Neuronal stem cell (in vitro differentiated cells): ENCODE data around the gene SPAST.
"Not testable (repeated sequence)": the region's sequence is repeated elsewhere in the genome, so short reads cannot be mapped to it uniquely, and the experiment has no call there.

ENCODE experiments used
- DNase-seq: peaks from one replicate; pipeline ENCODE4 v3.0.0-alpha.2; 2013; ENCODE audit warnings: low spot score
- H2AFZ ChIP-seq: one replicate; pipeline ENCODE4 v1.6.1; 2013; ENCODE audit warnings: mild to moderate bottlenecking, low read length, inconsistent platforms
- H2AK5ac ChIP-seq: 2 replicates; pipeline ENCODE4 v1.6.1; 2013; ENCODE audit warnings: low read depth, mild to moderate bottlenecking, inconsistent platforms, low read length, moderate library complexity, mixed read lengths
- H2BK120ac ChIP-seq: 2 replicates; pipeline ENCODE4 v1.6.1; 2013; ENCODE audit warnings: low read depth, mild to moderate bottlenecking, inconsistent platforms, low read length, moderate library complexity, mixed read lengths
- H2BK12ac ChIP-seq: one replicate; pipeline ENCODE4 v1.6.1; 2013; ENCODE audit warnings: low read length, inconsistent platforms
- H2BK15ac ChIP-seq: 2 replicates; pipeline ENCODE4 v1.6.1; 2013; ENCODE audit warnings: mild to moderate bottlenecking, low read length, inconsistent platforms, mixed read lengths
- H2BK5ac ChIP-seq: one replicate; pipeline ENCODE4 v1.6.1; 2013; ENCODE audit warnings: inconsistent platforms, mild to moderate bottlenecking, low read length, moderate library complexity
- H3K14ac ChIP-seq: one replicate; pipeline ENCODE4 v1.6.1; 2013; ENCODE audit warnings: low read length, inconsistent platforms
- H3K18ac ChIP-seq: 2 replicates; pipeline ENCODE4 v1.6.1; 2013; ENCODE audit warnings: low read length, inconsistent platforms
- H3K23ac ChIP-seq: 2 replicates; pipeline ENCODE4 v1.6.1; 2013; ENCODE audit warnings: low read depth, mild to moderate bottlenecking, mixed read lengths, low read length, inconsistent platforms; ENCODE audit not compliant: poor library complexity
- H3K27ac ChIP-seq: replicated peaks from 3 replicates; pipeline ENCODE4 v1.5.1; 2013; ENCODE audit warnings: low read length, inconsistent platforms
- H3K27me3 ChIP-seq, 3 experiments: 2 replicates each; pipeline ENCODE4 v1.6.1; 2013; ENCODE audit warnings: low read length in 3 of 3, mild to moderate bottlenecking in 2 of 3, inconsistent platforms in 1 of 3, low read depth in 1 of 3, mixed read lengths in 1 of 3, moderate library complexity in 1 of 3; ENCODE audit not compliant: control insufficient read depth in 3 of 3, insufficient read depth in 3 of 3
- H3K36me3 ChIP-seq, 2 donors: replicated peaks in 1 of 2; 2 replicates each; pipeline ENCODE4 v1.6.1; 2013; ENCODE audit warnings: low read length in 2 of 2; ENCODE audit not compliant: control insufficient read depth in 2 of 2, insufficient read depth in 2 of 2
- H3K4ac ChIP-seq: 2 replicates; pipeline ENCODE4 v1.6.1; 2013; ENCODE audit warnings: inconsistent platforms, mild to moderate bottlenecking, low read length, moderate library complexity
- H3K4me1 ChIP-seq, 2 donors: 1 replicate in 1 of 2; 2 replicates in 1 of 2; pipeline ENCODE4 v1.6.1; 2013; ENCODE audit warnings: low read length in 2 of 2, low read depth in 1 of 2; ENCODE audit not compliant: control insufficient read depth in 2 of 2, insufficient read depth in 1 of 2
- H3K4me2 ChIP-seq: one replicate; pipeline ENCODE4 v1.6.1; 2013; ENCODE audit warnings: mild to moderate bottlenecking, low read length, inconsistent platforms; ENCODE audit not compliant: insufficient read depth, poor library complexity, severe bottlenecking
- H3K4me3 ChIP-seq, 2 donors: 2 replicates each; pipeline ENCODE4 v1.5.1; 2013; ENCODE audit warnings: low read length in 2 of 2, mild to moderate bottlenecking in 2 of 2, inconsistent platforms in 1 of 2, moderate library complexity in 1 of 2
- H3K79me1 ChIP-seq: one replicate; pipeline ENCODE4 v1.6.1; 2013; ENCODE audit warnings: low read depth, mild to moderate bottlenecking, inconsistent platforms, low read length, moderate library complexity
- H3K9ac ChIP-seq: one replicate; pipeline ENCODE4 v1.6.1; 2013; ENCODE audit warnings: mild to moderate bottlenecking, low read depth, low read length, inconsistent platforms; ENCODE audit not compliant: poor library complexity
- H3K9me3 ChIP-seq, 2 donors: replicated peaks in 1 of 2; 2 replicates each; pipeline versions ENCODE3 to v1.6.1; 2013; ENCODE audit warnings: low read length in 2 of 2, mild to moderate bottlenecking in 2 of 2, inconsistent platforms in 1 of 2, low read depth in 1 of 2, mixed read lengths in 1 of 2, moderate library complexity in 1 of 2; ENCODE audit not compliant: control insufficient read depth in 2 of 2, insufficient read depth in 1 of 2
- H4K8ac ChIP-seq: one replicate; pipeline ENCODE4 v1.6.1; 2013; ENCODE audit warnings: low read depth, mild to moderate bottlenecking, inconsistent platforms, low read length, moderate library complexity
- H4K91ac ChIP-seq: one replicate; pipeline ENCODE4 v1.6.1; 2013; ENCODE audit warnings: low read length, low read depth, mild to moderate bottlenecking, inconsistent platforms; ENCODE audit not compliant: poor library complexity
- WGBS, 2 donors: extraction: QIAGEN DNeasy Blood & Tissue Kit; methylation state at CpG; one replicate each; pipeline ENCODE4 v1.1.7; 2013; ENCODE audit warnings: missing lambda C conversion rate in 2 of 2, mixed read lengths in 1 of 2; ENCODE audit not compliant: insufficient read length in 2 of 2, insufficient replicate concordance in 1 of 2; ENCODE audit errors: extremely low coverage in 2 of 2; 5-methylcytosine and 5-hydroxymethylcytosine counted together

Gene SPAST

GRCh38 chr2:32039447-32040219 is 23.7 kb upstream of the SPAST start, which contains the start of gene DPY30:
Gene DPY30, minus strand, starts transcription at chr2:32039805. Its CDS starts 349 bp downstream, at chr2:32039456.
- H3K36me3 ChIP-seq, result peaks cover 0 to 19% of the 10 kb centered on the region in 2 donors
- H2AK5ac ChIP-seq, result no peak within 1 kb of the TSS
- H3K18ac ChIP-seq, result peak within 1 kb of the TSS; percentile 94
- peak within 1 kb of the TSS; percentile 62 for H3K23ac ChIP-seq
- DNase-seq, result peak; percentile 91
- no peak within 1 kb of the TSS for H4K91ac ChIP-seq
- peaks cover 2% of the 10 kb centered on the region in 2 donors for H3K4me1 ChIP-seq
- H2BK15ac ChIP-seq, result no peak within 1 kb of the TSS
- H3K4me3 ChIP-seq, result peak within 1 kb of the TSS; percentile 83 to 92
- H2BK120ac ChIP-seq, result no peak within 1 kb of the TSS
- H2BK5ac ChIP-seq, result no peak within 1 kb of the TSS
- peak within 1 kb of the TSS; percentile 95 for H2AFZ ChIP-seq
- H4K8ac ChIP-seq, result no peak within 1 kb of the TSS
- WGBS, 2 donors, result no CpG with 5 or more reads among the region's 43 CpGs
- no peaks in the 10 kb centered on the region for H3K27me3 ChIP-seq
- H2BK12ac ChIP-seq, result no peak within 1 kb of the TSS
- H3K79me1 ChIP-seq, result peaks cover 8% of the 10 kb centered on the region
- peak within 1 kb of the TSS; percentile 62 for H3K4me2 ChIP-seq
- H3K9me3 ChIP-seq, result no peaks in the 10 kb centered on the region
- no peak within 1 kb of the TSS for H3K14ac ChIP-seq
- H3K27ac ChIP-seq, result peak within 1 kb of the TSS; percentile 85
- H3K4ac ChIP-seq, result no peak within 1 kb of the TSS
- peak within 1 kb of the TSS; percentile 89 for H3K9ac ChIP-seq

GRCh38 chr2:32043561-32043960 is 19.8 kb upstream of the SPAST start:
- DNase-seq, result no peak
- H3K23ac ChIP-seq, result no peak overlapping the region
- H3K18ac ChIP-seq, result no peak overlapping the region
- H3K9me3 ChIP-seq, result no peaks in the 10 kb centered on the region
- no peak overlapping the region for H2AFZ ChIP-seq
- H2BK5ac ChIP-seq, result no peak overlapping the region
- H4K8ac ChIP-seq, result no peak overlapping the region
- no peaks in the 10 kb centered on the region for H3K36me3 ChIP-seq
- H2BK15ac ChIP-seq, result no peak overlapping the region
- no peak overlapping the region for H3K14ac ChIP-seq
- no peak overlapping the region for H3K4ac ChIP-seq
- no peak overlapping the region for H3K4me3 ChIP-seq
- H4K91ac ChIP-seq, result no peak overlapping the region
- peaks cover 2% of the 10 kb centered on the region in 2 donors for H3K4me1 ChIP-seq
- H2BK12ac ChIP-seq, result no peak overlapping the region
- H3K9ac ChIP-seq, result no peak overlapping the region
- no peak overlapping the region for H2AK5ac ChIP-seq
- no peaks in the 10 kb centered on the region for H3K27me3 ChIP-seq
- no peak overlapping the region for H3K27ac ChIP-seq
- no peak overlapping the region for H2BK120ac ChIP-seq
- WGBS, 2 donors, result no CpG with 5 or more reads among the region's 7 CpGs
- H3K4me2 ChIP-seq, result no peak overlapping the region
- H3K79me1 ChIP-seq, result peaks cover 6% of the 10 kb centered on the region

- Histone ChIP-seq H3K23ac (no peak overlapping the region), H3K27me3 (no peaks in the 10 kb centered on the region), H2BK120ac (no peak overlapping the region), H3K9me3 (no peaks in the 10 kb centered on the region), H3K27ac (no peak overlapping the region), H4K8ac (no peak overlapping the region), H3K4ac (no peak overlapping the region), H2BK12ac (no peak overlapping the region), H3K79me1 (no peaks in the 10 kb centered on the region), H3K4me3 (no peak overlapping the region), H3K36me3 (no peaks in the 10 kb centered on the region), H2AK5ac (no peak overlapping the region), H3K4me1 (no peaks in the 10 kb centered on the region), H2AFZ (no peak overlapping the region), H3K14ac (no peak overlapping the region), H2BK15ac (no peak overlapping the region), H3K18ac (no peak overlapping the region), H4K91ac (no peak overlapping the region), H3K9ac (no peak overlapping the region), H2BK5ac (no peak overlapping the region), H3K4me2 (no peak overlapping the region)
- DNase-seq, result no peak
- no CpG with 5 or more reads among the region's 11 CpGs for WGBS, 2 donors
Measured at GRCh38 chr2:32051836-32052439, 11.4 kb upstream of the SPAST start.

GRCh38 chr2:32054583-32054982 is 8.8 kb upstream of the SPAST start:
- H3K23ac ChIP-seq, H3K4ac ChIP-seq, H4K8ac ChIP-seq, H3K27ac ChIP-seq, DNase-seq, H3K4me3 ChIP-seq, H2BK15ac ChIP-seq, H2AFZ ChIP-seq, H2BK120ac ChIP-seq, H2BK12ac ChIP-seq, H4K91ac ChIP-seq, H3K36me3 ChIP-seq, H2BK5ac ChIP-seq, H3K9ac ChIP-seq, H3K4me2 ChIP-seq, H3K79me1 ChIP-seq, H3K14ac ChIP-seq, H2AK5ac ChIP-seq, H3K18ac ChIP-seq, H3K27me3 ChIP-seq, H3K4me1 ChIP-seq, H3K9me3 ChIP-seq: not testable (repeated sequence)
- WGBS, 2 donors, result no CpG with 5 or more reads among the region's 3 CpGs
